Activated naive CD8-positive, alpha-beta T cell (primary cell): ENCODE results near the gene TPGS2.
"Not testable (repeated sequence)": the region's sequence is repeated elsewhere in the genome, so short reads cannot be mapped to it uniquely, and the experiment has no call there.

Experiments
- H3K27ac Mint-ChIP-seq: one replicate; pipeline ENCODE4 v1.8.0; 2021; ENCODE audit warnings: mixed read lengths
- H3K27me3 Mint-ChIP-seq: one replicate; pipeline ENCODE4 v1.8.0; 2021; ENCODE audit warnings: mixed read lengths
- H3K36me3 Mint-ChIP-seq: one replicate; pipeline ENCODE4 v1.8.0; 2021; ENCODE audit warnings: mixed read lengths
- H3K4me1 Mint-ChIP-seq: one replicate; pipeline ENCODE4 v1.8.0; 2021; ENCODE audit warnings: low read depth, mixed read lengths
- H3K4me3 Mint-ChIP-seq: one replicate; pipeline ENCODE4 v1.8.0; 2021; ENCODE audit warnings: mild to moderate bottlenecking, mixed read lengths
- H3K9me3 Mint-ChIP-seq: one replicate; pipeline ENCODE4 v1.8.0; 2021; ENCODE audit warnings: low read depth, mixed read lengths

The TPGS2 gene

GRCh38 chr18:36772241-36772723, 56.5 kb downstream of the TPGS2 start:
- Mint-ChIP-seq H3K27ac (no peak overlapping the region), H3K36me3 (no peaks in the 10 kb centered on the region), H3K9me3 (no peaks in the 10 kb centered on the region), H3K4me1 (peaks cover 7% of the 10 kb centered on the region), H3K4me3 (no peak overlapping the region), H3K27me3 (peaks cover 4% of the 10 kb centered on the region)

- H3K9me3 Mint-ChIP-seq: no peaks in the 10 kb centered on the region
- H3K4me3 Mint-ChIP-seq: no peak overlapping the region
- H3K27me3 Mint-ChIP-seq: peaks cover 4% of the 10 kb centered on the region
- H3K4me1 Mint-ChIP-seq: peaks cover 7% of the 10 kb centered on the region
- no peak overlapping the region for H3K27ac Mint-ChIP-seq
- H3K36me3 Mint-ChIP-seq: no peaks in the 10 kb centered on the region
These were observed 57.6 kb downstream of the TPGS2 start for GRCh38 chr18:36771245-36771644.

GRCh38 chr18:36770315-36770946, 58.4 kb downstream of the TPGS2 start:
- Mint-ChIP-seq H3K4me3 (no peak overlapping the region), H3K4me1 (peaks cover 7% of the 10 kb centered on the region), H3K27ac (no peak overlapping the region), H3K9me3 (no peaks in the 10 kb centered on the region), H3K27me3 (peaks cover 4% of the 10 kb centered on the region), H3K36me3 (no peaks in the 10 kb centered on the region)

- peaks cover 7% of the 10 kb centered on the region for H3K4me1 Mint-ChIP-seq
- H3K36me3 Mint-ChIP-seq: no peaks in the 10 kb centered on the region
- peaks cover 4% of the 10 kb centered on the region for H3K27me3 Mint-ChIP-seq
- no peaks in the 10 kb centered on the region for H3K9me3 Mint-ChIP-seq
- H3K27ac Mint-ChIP-seq: no peak overlapping the region
- H3K4me3 Mint-ChIP-seq: no peak overlapping the region
These were observed 59.0 kb downstream of the TPGS2 start for GRCh38 chr18:36769611-36770314.

DNA sequence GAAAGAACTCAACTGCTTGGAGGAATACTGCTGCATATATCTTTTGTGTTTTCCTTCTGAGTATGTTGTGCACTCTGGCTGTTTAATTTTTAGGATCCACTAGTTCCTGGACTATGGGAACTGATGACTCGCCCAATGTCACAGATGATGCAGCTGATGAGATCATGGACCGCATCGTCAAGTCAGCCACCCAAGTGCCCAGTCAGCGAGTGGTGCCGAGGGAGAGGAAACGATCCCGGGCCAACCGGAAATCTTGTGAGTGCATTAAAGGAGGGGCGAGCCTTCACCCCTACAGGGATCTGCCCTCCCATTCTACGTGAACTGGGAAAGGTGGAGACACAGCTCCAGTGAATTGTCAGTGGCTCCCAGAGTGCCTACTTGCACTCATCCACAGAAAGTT, 59.6 kb downstream of the TPGS2 start:
- no peak overlapping the region for H3K27ac Mint-ChIP-seq
- H3K4me1 Mint-ChIP-seq: peaks cover 7% of the 10 kb centered on the region
- H3K9me3 Mint-ChIP-seq: no peaks in the 10 kb centered on the region
- H3K4me3 Mint-ChIP-seq: no peak overlapping the region
- no peaks in the 10 kb centered on the region for H3K36me3 Mint-ChIP-seq
- peaks cover 4% of the 10 kb centered on the region for H3K27me3 Mint-ChIP-seq

GRCh38 chr18:36766836-36767235, 62.0 kb downstream of the TPGS2 start:
- Mint-ChIP-seq H3K27me3 (peaks cover 4% of the 10 kb centered on the region), H3K4me1 (peaks cover 7% of the 10 kb centered on the region), H3K27ac (no peak overlapping the region), H3K4me3 (no peak overlapping the region), H3K9me3 (no peaks in the 10 kb centered on the region), H3K36me3 (no peaks in the 10 kb centered on the region)

DNA sequence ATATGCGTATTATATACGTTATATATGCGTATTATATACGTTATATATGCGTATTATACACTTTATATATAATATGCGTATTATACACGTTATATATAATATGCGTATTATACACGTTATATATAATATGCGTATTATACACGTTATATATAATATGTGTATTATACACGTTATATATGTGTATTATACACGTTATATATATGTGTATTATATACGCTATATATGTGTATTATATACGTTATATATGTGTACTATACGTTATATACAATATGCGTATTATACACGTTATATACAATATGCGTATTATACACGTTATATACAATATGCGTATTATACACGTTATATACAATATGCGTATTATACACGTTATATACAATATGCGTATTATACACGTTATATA, 65.8 kb downstream of the TPGS2 start:
- H3K36me3 Mint-ChIP-seq, H3K9me3 Mint-ChIP-seq, H3K4me1 Mint-ChIP-seq, H3K27me3 Mint-ChIP-seq, H3K4me3 Mint-ChIP-seq, H3K27ac Mint-ChIP-seq: not testable (repeated sequence)

DNA sequence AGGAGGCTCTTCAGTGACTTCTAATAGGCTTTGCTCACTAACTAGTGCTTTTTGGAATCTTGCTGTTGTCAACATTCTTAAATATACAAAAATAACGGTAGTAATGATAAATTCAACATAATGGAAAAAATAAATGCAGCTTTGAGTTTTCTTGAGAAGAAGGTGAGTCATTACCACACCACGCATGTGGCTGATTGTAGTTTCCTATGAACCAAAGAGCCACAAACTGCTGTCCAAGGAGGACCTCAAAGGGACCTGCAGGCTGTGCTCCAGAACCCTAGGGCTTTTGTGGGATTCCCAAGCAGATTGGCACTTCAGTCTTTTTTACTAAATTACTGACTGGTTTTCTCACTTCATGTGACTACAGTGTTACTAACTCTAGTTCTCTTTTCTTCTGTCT, 66.7 kb downstream of the TPGS2 start:
- H3K4me3 Mint-ChIP-seq: no peak overlapping the region
- H3K27ac Mint-ChIP-seq: no peak overlapping the region
- H3K27me3 Mint-ChIP-seq: peaks cover 7% of the 10 kb centered on the region
- H3K36me3 Mint-ChIP-seq: no peaks in the 10 kb centered on the region
- H3K4me1 Mint-ChIP-seq: no peaks in the 10 kb centered on the region
- H3K9me3 Mint-ChIP-seq: no peaks in the 10 kb centered on the region

DNA sequence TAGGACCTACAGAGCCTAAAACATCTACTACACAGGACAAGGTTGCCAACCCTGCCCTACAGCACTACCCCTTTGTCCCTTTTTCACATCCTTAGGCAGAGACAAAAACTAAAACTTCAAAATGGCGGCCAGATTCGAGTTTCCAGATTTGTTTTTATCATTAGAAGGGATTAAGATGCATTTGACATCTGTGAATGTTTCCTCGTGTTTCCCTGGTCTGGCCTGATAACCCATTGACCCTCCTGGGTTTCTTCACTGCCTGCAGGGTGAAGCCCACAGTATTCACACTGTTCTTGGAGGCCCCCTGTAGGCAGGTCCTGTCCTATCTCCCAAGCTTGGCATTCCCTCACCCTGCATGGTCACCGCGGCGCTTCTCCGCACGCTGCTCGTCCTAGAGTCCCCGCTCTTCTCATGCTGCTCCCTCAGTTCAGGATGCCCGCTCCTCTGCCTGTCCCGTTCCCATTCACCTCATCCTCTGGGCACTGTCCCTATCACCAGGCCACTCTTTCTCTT, 67.6 kb downstream of the TPGS2 start:
- peaks cover 8% of the 10 kb centered on the region for H3K27me3 Mint-ChIP-seq
- H3K4me3 Mint-ChIP-seq: no peak overlapping the region
- no peak overlapping the region for H3K27ac Mint-ChIP-seq
- H3K36me3 Mint-ChIP-seq: no peaks in the 10 kb centered on the region
- no peaks in the 10 kb centered on the region for H3K4me1 Mint-ChIP-seq
- no peaks in the 10 kb centered on the region for H3K9me3 Mint-ChIP-seq

GRCh38 chr18:36760598-36760997, 68.2 kb downstream of the TPGS2 start:
- no peaks in the 10 kb centered on the region for H3K4me1 Mint-ChIP-seq
- no peak overlapping the region for H3K27ac Mint-ChIP-seq
- no peak overlapping the region for H3K4me3 Mint-ChIP-seq
- peaks cover 10% of the 10 kb centered on the region for H3K27me3 Mint-ChIP-seq
- no peaks in the 10 kb centered on the region for H3K9me3 Mint-ChIP-seq
- no peaks in the 10 kb centered on the region for H3K36me3 Mint-ChIP-seq

DNA sequence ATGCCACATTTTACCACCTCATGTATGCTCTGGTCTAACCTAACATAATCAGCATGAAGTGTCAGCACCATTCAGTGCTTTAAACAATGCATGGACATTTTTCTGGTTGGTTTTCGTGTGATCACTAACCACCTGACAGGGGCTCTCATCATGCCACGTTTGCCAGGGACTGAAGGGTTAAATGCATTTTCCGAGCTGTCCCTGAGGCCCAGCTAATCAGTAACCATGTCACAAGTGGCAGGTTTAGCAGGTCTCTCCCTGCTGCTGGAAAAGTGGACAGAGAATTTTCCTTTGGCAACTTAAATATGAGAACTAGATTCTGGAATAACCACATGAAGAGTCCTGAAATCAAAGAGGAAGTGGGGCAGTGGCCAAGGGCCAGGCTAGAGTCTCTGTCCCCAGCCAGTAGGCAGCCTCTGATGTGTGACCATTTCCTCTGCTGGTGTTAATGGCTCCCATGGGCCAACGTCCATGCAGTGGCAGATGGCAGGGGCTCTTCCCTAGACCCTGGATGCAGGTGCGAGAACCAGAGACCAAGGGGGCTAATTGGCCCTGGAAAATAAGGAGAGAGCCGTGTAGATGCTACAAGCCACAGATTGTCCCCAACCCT, 69.5 kb downstream of the TPGS2 start:
- H3K27ac Mint-ChIP-seq: no peak overlapping the region
- H3K36me3 Mint-ChIP-seq: no peaks in the 10 kb centered on the region
- H3K4me1 Mint-ChIP-seq: no peaks in the 10 kb centered on the region
- H3K4me3 Mint-ChIP-seq: no peak overlapping the region
- H3K27me3 Mint-ChIP-seq: peaks cover 10% of the 10 kb centered on the region
- H3K9me3 Mint-ChIP-seq: no peaks in the 10 kb centered on the region

DNA sequence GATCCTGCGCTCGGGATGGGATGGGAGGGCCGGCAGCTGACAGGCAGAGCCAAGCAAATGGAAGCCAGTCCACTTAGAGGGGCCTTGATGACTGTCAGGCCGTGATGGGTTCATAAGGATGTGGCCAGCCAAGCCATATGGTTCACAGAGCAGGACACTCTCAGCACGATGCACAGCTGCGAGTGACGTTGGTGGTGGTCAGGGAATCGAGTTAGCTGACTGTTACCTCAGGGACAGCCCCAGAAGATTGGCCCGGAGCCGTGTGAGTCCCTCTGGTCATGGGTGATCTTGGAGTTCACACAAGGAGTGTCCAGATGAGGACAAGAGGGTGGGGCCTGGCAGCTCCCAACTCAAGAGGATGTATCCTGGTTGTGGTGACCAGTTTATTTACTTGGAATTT, 70.2 kb downstream of the TPGS2 start:
- Mint-ChIP-seq H3K4me3 (no peak overlapping the region), H3K27me3 (peaks cover 11% of the 10 kb centered on the region), H3K36me3 (no peaks in the 10 kb centered on the region), H3K9me3 (no peaks in the 10 kb centered on the region), H3K27ac (no peak overlapping the region), H3K4me1 (no peaks in the 10 kb centered on the region)

DNA sequence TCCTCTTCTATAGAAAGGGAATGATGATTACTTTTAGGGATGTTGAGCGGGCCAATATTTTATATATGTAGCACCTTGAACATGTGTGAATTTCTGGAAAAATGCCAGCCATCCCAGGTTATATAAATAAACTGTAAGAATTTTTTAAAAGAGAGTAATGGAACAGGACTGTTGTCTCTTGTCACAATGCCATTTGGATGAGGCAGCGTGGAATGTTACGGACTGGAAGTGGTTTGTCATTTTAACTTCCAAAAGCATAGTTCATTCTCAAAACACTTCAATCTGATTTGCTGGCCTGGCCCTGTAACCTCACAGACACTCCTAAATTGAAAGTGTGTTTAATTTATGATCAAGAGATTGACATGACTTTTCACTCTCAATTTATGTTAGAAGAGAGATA, 70.8 kb downstream of the TPGS2 start:
- Mint-ChIP-seq H3K27ac (no peak overlapping the region), H3K9me3 (no peaks in the 10 kb centered on the region), H3K36me3 (no peaks in the 10 kb centered on the region), H3K27me3 (peaks cover 14% of the 10 kb centered on the region), H3K4me3 (no peak overlapping the region), H3K4me1 (no peaks in the 10 kb centered on the region)

- Mint-ChIP-seq H3K27ac (no peak overlapping the region), H3K27me3 (peaks cover 15% of the 10 kb centered on the region), H3K9me3 (no peaks in the 10 kb centered on the region), H3K4me3 (no peak overlapping the region), H3K36me3 (no peaks in the 10 kb centered on the region), H3K4me1 (no peaks in the 10 kb centered on the region)
These were observed 71.7 kb downstream of the TPGS2 start for GRCh38 chr18:36757081-36757480.

DNA sequence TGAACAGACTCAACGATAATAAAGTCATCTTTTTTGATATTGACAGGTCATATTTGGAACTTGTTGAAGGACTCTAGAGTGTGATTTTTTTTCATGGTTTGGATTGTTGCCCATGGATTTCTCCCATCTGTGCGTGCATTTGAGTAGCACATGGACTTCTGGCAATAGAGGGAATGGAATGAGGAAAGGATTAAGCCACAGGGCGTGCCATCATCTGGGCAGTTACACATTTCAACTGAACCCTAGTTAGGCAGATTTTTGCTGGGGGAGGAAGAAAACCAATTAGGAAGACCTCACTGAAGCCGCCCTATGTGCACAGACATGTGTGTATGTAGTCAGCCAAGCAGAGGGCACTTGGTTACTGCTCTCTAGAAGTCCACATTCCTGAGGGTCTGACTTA, 72.6 kb downstream of the TPGS2 start:
- no peak overlapping the region for H3K4me3 Mint-ChIP-seq

More for the DNA sequence above, 72.6 kb downstream of the TPGS2 start:
- Mint-ChIP-seq H3K36me3 (no peaks in the 10 kb centered on the region), H3K27ac (no peak overlapping the region), H3K27me3 (peaks cover 14% of the 10 kb centered on the region), H3K4me1 (no peaks in the 10 kb centered on the region), H3K9me3 (no peaks in the 10 kb centered on the region)
